ENCODE data around the gene DSCAM.

DNA sequence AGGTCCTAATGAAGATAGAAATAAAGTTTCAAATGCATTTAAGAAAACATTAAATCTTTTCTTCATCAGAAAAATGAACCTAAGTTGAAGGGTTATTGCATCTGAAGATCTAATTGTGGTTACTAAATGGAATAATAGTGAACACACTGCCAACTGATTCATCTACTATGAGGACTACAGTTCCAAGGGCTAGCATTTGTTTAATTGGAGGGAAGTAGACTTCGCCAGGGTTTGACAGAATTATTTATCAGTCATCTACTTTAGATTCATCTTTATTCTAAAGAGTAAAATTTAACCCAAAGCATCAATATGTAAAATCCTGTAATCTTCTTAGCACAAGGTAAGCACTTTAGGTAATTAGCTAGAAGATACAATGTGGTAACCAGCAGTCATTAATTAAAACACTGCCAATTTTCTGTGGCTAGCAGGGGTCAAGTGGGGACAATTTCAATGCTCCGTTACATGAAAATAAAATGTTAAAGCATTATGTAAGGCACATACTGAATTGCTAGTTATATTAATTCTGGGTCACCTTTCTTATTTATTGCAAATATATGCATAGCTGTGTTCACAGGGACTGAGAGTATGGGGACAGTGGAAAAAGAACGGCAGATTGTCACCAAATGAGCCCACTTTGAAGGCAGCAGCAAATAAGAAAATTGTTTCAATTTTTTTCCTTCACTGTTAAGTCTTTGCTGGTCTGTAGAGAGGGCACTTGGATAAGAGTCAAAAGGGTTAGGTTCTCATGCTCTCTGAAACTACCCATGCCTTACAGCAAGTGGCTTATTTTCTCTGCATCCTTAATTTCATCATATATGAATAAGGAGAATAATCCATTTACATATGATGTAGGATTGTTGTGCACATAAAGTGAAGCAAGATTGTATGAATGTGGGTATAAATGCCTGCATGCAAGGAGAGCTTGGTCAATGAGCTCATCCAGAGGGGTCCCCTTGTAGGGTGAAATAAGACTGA lies 563.8 kb downstream of the DSCAM start:
- no peak for TF ChIP-seq EZH2 (IDR thresholded peaks at IDR 0.05; ENCODE audit: insufficient read depth, poor library complexity, severe bottlenecking)
- no peak for TF ChIP-seq EZH2phosphoT487 (IDR thresholded peaks at IDR 0.05; ENCODE audit: insufficient read depth, low read depth)
